ENCODE data around the gene ITIH3.

GRCh38 chr3:52846432-52846965 is 51.9 kb downstream of the ITIH3 start:
- TF ChIP-seq EP300 (IDR thresholded peaks at IDR 0.05) (no peak), CTCF (IDR thresholded peaks at IDR 0.05) (no peak), POLR2A (IDR thresholded peaks at IDR 0.05; ENCODE audit: low read depth) (no peak), POLR2AphosphoS5 (IDR thresholded peaks at IDR 0.05) (peak; percentile 11 to 13)

Data from esophagus muscularis mucosa (tissue), 4 donors.